IMR-90 (cell line): ENCODE data around the gene FAAP100. TPM values are rescaled to one million over a fixed set of nuclear protein-coding genes. Genes with fewer than 3 reads are reported as not detected.
A peak's percentile ranks its signal among the peaks of the same experiment; 100 is the strongest.

Experiments used
- ATAC-seq: fragments of 200-7000 bp; cut with Tn5 transposase; 2 replicates; pipeline ENCODE4 v1.9.1; 2020; ENCODE audit warnings: low read depth, mild to moderate bottlenecking, moderate library complexity
- BruUV-seq: library from RNA; stranded (reverse); fragments of 400-500 nt; replicated peaks from 2 replicates; lab custom pipeline; 2021; lab: Mats Ljungman, UMichigan
- CTCF ChIA-PET: fragments of 300-600 bp; formaldehyde crosslinking; extraction: SDS; loops from one replicate; lab custom pipeline; 2021; ENCODE audit warnings: antibody characterized with exemption; lab: Yijun Ruan, JAX
- POLR2A ChIA-PET: fragments of 300-600 bp; sonication (Branson Sonifier 250); formaldehyde crosslinking; loops from one replicate; lab custom pipeline; 2022; ENCODE audit warnings: antibody characterized with exemption; ENCODE audit not compliant: unreplicated experiment; lab: Charles Lee
- DNase-seq: peaks from one replicate; pipeline ENCODE4 v3.0.0; 2013
- H2AFZ ChIP-seq: replicated peaks from 2 replicates; pipeline ENCODE3; 2013; ENCODE audit warnings: low read length, mild to moderate bottlenecking; ENCODE audit not compliant: poor library complexity
- H2AK5ac ChIP-seq: 2 replicates; pipeline ENCODE4 v1.6.1; 2013; ENCODE audit warnings: low read depth, low read length, inconsistent platforms
- H2AK9ac ChIP-seq: replicated peaks from 2 replicates; pipeline ENCODE3; 2013; ENCODE audit warnings: mild to moderate bottlenecking, low read depth, low read length, moderate library complexity; ENCODE audit not compliant: poor library complexity
- H2BK120ac ChIP-seq: 2 replicates; pipeline ENCODE4 v1.6.1; 2013; ENCODE audit warnings: low read depth, low read length, inconsistent platforms
- H2BK15ac ChIP-seq: 3 replicates; pipeline ENCODE4 v1.6.1; 2013; ENCODE audit warnings: low read depth, low read length, inconsistent platforms
- H2BK20ac ChIP-seq: 2 replicates; pipeline ENCODE4 v1.6.1; 2013; ENCODE audit warnings: low read depth, mild to moderate bottlenecking, inconsistent platforms, low read length, moderate library complexity
- H2BK5ac ChIP-seq: 2 replicates; pipeline ENCODE4 v1.6.1; 2013; ENCODE audit warnings: mild to moderate bottlenecking, low read depth, low read length, inconsistent platforms; ENCODE audit not compliant: poor library complexity, severe bottlenecking
- H3K14ac ChIP-seq: replicated peaks from 2 replicates; pipeline ENCODE4 v1.6.1; 2013; ENCODE audit warnings: low read depth, low read length, inconsistent platforms
- H3K18ac ChIP-seq: 2 replicates; pipeline ENCODE4 v1.6.1; 2013; ENCODE audit warnings: low read depth, low read length, control low read depth
- H3K23ac ChIP-seq: 2 replicates; pipeline ENCODE4 v1.6.1; 2013; ENCODE audit warnings: low read depth, low read length, inconsistent platforms
- H3K27ac ChIP-seq: 2 replicates; pipeline ENCODE4 v1.5.1; 2013; ENCODE audit warnings: mild to moderate bottlenecking, control low read depth, low read length; ENCODE audit not compliant: insufficient read depth
- H3K27me3 ChIP-seq: 2 replicates; pipeline ENCODE4 v1.6.1; 2013; ENCODE audit warnings: low read length; ENCODE audit not compliant: control insufficient read depth, insufficient read depth
- H3K36me3 ChIP-seq: 2 replicates; pipeline ENCODE4 v1.6.1; 2013; ENCODE audit warnings: low read length, mixed read lengths; ENCODE audit not compliant: control insufficient read depth, insufficient read depth
- H3K4ac ChIP-seq: 2 replicates; pipeline ENCODE4 v1.6.1; 2013; ENCODE audit warnings: low read depth, low read length, inconsistent platforms
- H3K4me1 ChIP-seq: 2 replicates; pipeline ENCODE4 v1.6.1; 2013; ENCODE audit warnings: low read length, mixed read lengths; ENCODE audit not compliant: control insufficient read depth, insufficient read depth
- H3K4me2 ChIP-seq: 2 replicates; pipeline ENCODE4 v1.6.1; 2013; ENCODE audit warnings: low read depth, mild to moderate bottlenecking, control low read depth, low read length, moderate library complexity
- H3K4me3 ChIP-seq: 2 replicates; pipeline ENCODE4 v1.5.1; 2013; ENCODE audit warnings: low read depth, mild to moderate bottlenecking, control low read depth, low read length, moderate library complexity; ENCODE audit not compliant: insufficient read depth
- H3K56ac ChIP-seq: 2 replicates; pipeline ENCODE4 v1.6.1; 2013; ENCODE audit warnings: low read length, inconsistent platforms; ENCODE audit not compliant: insufficient read depth; ENCODE audit errors: extremely low read depth
- H3K79me1 ChIP-seq, 2 experiments: 2 replicates each; pipeline ENCODE4 v1.6.1; 2013; ENCODE audit warnings: low read length in 2 of 2, inconsistent platforms in 1 of 2, low read depth in 1 of 2
- H3K9ac ChIP-seq: 2 replicates; pipeline ENCODE4 v1.6.1; 2013; ENCODE audit warnings: low read depth, low read length, control low read depth
- H3K9me1 ChIP-seq: 2 replicates; pipeline ENCODE4 v1.6.1; 2013; ENCODE audit warnings: low read length, inconsistent platforms; ENCODE audit not compliant: insufficient read depth
- H3K9me3 ChIP-seq: 2 replicates; pipeline ENCODE4 v1.6.1; 2013; ENCODE audit warnings: low read length; ENCODE audit not compliant: control insufficient read depth, insufficient read depth
- H4K20me1 ChIP-seq: 2 replicates; pipeline ENCODE4 v1.6.1; 2013; ENCODE audit warnings: low read length, inconsistent platforms; ENCODE audit not compliant: insufficient read depth
- H4K5ac ChIP-seq: 2 replicates; pipeline ENCODE4 v1.6.1; 2013; ENCODE audit warnings: mild to moderate bottlenecking, low read depth, low read length, control low read depth
- H4K8ac ChIP-seq, 2 experiments: 2 replicates each; pipeline ENCODE4 v1.6.1; 2013; ENCODE audit warnings: low read depth in 2 of 2, low read length in 2 of 2, control low read depth in 1 of 2, inconsistent platforms in 1 of 2
- H4K91ac ChIP-seq: 2 replicates; pipeline ENCODE4 v1.6.1; 2013; ENCODE audit warnings: low read depth, low read length, inconsistent platforms; ENCODE audit not compliant: insufficient read depth
- CEBPB ChIP-seq: IDR thresholded peaks from 2 replicates; pipeline ENCODE4 v1.6.1; 2012; ENCODE audit warnings: low read depth, low read length, improper control_type of control experiment
- MAZ ChIP-seq: IDR thresholded peaks from 2 replicates; pipeline ENCODE4 v1.6.1; 2012; ENCODE audit warnings: low read depth, mild to moderate bottlenecking, low read length, improper control_type of control experiment, moderate library complexity, borderline replicate concordance
- MXI1 ChIP-seq: IDR thresholded peaks from 2 replicates; pipeline ENCODE4 v1.6.1; 2012; ENCODE audit warnings: low read depth, mild to moderate bottlenecking, low read length, moderate library complexity, borderline replicate concordance
- POLR2A ChIP-seq: IDR thresholded peaks from 2 replicates; pipeline ENCODE4 v1.6.1; 2012; ENCODE audit warnings: mild to moderate bottlenecking, low read depth, low read length
- WGBS, 2 experiments: methylation state at CpG; one replicate each; pipeline versions ENCODE4 v1.1.5 to v1.1.7; 2013; ENCODE audit warnings: missing lambda C conversion rate in 2 of 2; ENCODE audit not compliant: insufficient read length in 1 of 2; ENCODE audit errors: extremely low coverage in 2 of 2; 5-methylcytosine and 5-hydroxymethylcytosine counted together
- dilution Hi-C: fragments of 300-500 bp; cut with HindIII; formaldehyde crosslinking; loops from one replicate; pipeline ENCODE4 v1.14.3; 2018; ENCODE audit warnings: low sequenced_read_pairs; ENCODE audit not compliant: unreplicated experiment
- in situ Hi-C: fragments of 300-500 bp; cut with MboI; formaldehyde crosslinking; loops from 3 replicates; pipeline ENCODE4 v1.14.3; 2019; ENCODE audit warnings: low sequenced_read_pairs, inconsistent platforms, mixed read lengths
- intact Hi-C: fragments of 100-400 bp; cut with micrococcal nuclease; formaldehyde crosslinking; loops from 2 replicates; pipeline ENCODE4 v1.10.0; 2022
- polyA plus RNA-seq, 3 experiments: library from polyadenylated mRNA; depleted of rRNA; stranded (reverse); fragments of >200 nt; gene quantifications; 2 replicates each; pipeline ENCODE4 v1.2.3, GENCODE V29; 2012; ENCODE audit warnings: low replicate concordance in 1 of 3
- total RNA-seq: library from RNA; depleted of rRNA; stranded (reverse); fragments of >200 nt; gene quantifications from 2 replicates; pipeline ENCODE4 v1.2.3, GENCODE V29; 2012

FAAP100 gene
- total and polyA plus RNA-seq, 2 of the 4 experiments (the other 2 are of a cell fraction), result 7.9 to 24.8 TPM

GRCh38 chr17:81511804-81512561, 40.2 kb downstream of the FAAP100 start:
- TF ChIP-seq POLR2A (peak; percentile 18; the same call in 1 of the 2 replicates), CEBPB (no peak), MAZ (no peak), MXI1 (no peak)
- ATAC-seq (peak; percentile 0; the same call in 1 of the 2 replicates), DNase-seq (no peak)
- no peak overlapping the region for H2BK15ac ChIP-seq
- H3K4me1 ChIP-seq, result peaks cover 9% of the 10 kb centered on the region
- peak overlapping the region; percentile 39; the same call in 1 of the 2 replicates for H4K91ac ChIP-seq
- no peak overlapping the region for H2BK20ac ChIP-seq
- peak overlapping the region; percentile 4; the same call in 1 of the 2 replicates for H3K18ac ChIP-seq
- peak overlapping the region; percentile 89 for H3K27ac ChIP-seq
- peak overlapping the region; percentile 75 for H2AFZ ChIP-seq
- peaks cover 64% of the 10 kb centered on the region for H4K20me1 ChIP-seq
- H2BK120ac ChIP-seq, result no peak overlapping the region
- H2BK5ac ChIP-seq, result peak overlapping the region; percentile 75
- H3K14ac ChIP-seq, result peak overlapping the region; percentile 93
- POLR2A ChIA-PET, result interaction anchor here (0.6 to 1.1 kb wide), 8 partner anchors 20 to 167 kb away, joined by 3 to 4 read pairs (median 3); no protein-coding TSS in a partner anchor
- peak overlapping the region in 1 of 2 experiments; percentile 53; a peak in 1 of 4 replicates for H4K8ac ChIP-seq
- peaks cover 3 to 53% of the 10 kb centered on the region in 2 experiments; a peak in 3 of 4 replicates for H3K79me1 ChIP-seq
- H2AK5ac ChIP-seq, result peak overlapping the region; percentile 49; the same call in 1 of the 2 replicates
- in situ Hi-C loops, result no loop called here
- intact Hi-C loops, result no loop called here
- H3K9me1 ChIP-seq, result no peaks in the 10 kb centered on the region
- H3K27me3 ChIP-seq, result no peaks in the 10 kb centered on the region
- H2AK9ac ChIP-seq, result peak overlapping the region; percentile 85
- peak overlapping the region; percentile 70 for H3K4me2 ChIP-seq
- peak overlapping the region; percentile 98 for H3K9ac ChIP-seq
- peak overlapping the region; percentile 88 for H3K56ac ChIP-seq
- H3K23ac ChIP-seq, result peak overlapping the region; percentile 86
- H3K9me3 ChIP-seq, result no peaks in the 10 kb centered on the region
- peak overlapping the region; percentile 79 for H3K4me3 ChIP-seq
- no peak overlapping the region for H4K5ac ChIP-seq
- dilution Hi-C loops, result no loop called here
- CTCF ChIA-PET, result no interaction called here
- 2% methylated on average over 19 of the region's 62 CpGs; no CpG with 5 or more reads in 1 of the 2 experiments for WGBS, 2 experiments
- TSS peak; percentile 87 for BruUV-seq
- peaks cover 37% of the 10 kb centered on the region for H3K36me3 ChIP-seq
- H3K4ac ChIP-seq, result peak overlapping the region; percentile 69
